GM18517 (cell line): ENCODE data around the gene GRPEL1.

Source experiments
- ATAC-seq: cut with Tn5 transposase; IDR thresholded peaks from one replicate; pipeline ENCODE4 v1.9.1; 2021; ENCODE audit warnings: mild to moderate bottlenecking, moderate library complexity; ENCODE audit not compliant: unreplicated experiment

GRPEL1 gene

DNA sequence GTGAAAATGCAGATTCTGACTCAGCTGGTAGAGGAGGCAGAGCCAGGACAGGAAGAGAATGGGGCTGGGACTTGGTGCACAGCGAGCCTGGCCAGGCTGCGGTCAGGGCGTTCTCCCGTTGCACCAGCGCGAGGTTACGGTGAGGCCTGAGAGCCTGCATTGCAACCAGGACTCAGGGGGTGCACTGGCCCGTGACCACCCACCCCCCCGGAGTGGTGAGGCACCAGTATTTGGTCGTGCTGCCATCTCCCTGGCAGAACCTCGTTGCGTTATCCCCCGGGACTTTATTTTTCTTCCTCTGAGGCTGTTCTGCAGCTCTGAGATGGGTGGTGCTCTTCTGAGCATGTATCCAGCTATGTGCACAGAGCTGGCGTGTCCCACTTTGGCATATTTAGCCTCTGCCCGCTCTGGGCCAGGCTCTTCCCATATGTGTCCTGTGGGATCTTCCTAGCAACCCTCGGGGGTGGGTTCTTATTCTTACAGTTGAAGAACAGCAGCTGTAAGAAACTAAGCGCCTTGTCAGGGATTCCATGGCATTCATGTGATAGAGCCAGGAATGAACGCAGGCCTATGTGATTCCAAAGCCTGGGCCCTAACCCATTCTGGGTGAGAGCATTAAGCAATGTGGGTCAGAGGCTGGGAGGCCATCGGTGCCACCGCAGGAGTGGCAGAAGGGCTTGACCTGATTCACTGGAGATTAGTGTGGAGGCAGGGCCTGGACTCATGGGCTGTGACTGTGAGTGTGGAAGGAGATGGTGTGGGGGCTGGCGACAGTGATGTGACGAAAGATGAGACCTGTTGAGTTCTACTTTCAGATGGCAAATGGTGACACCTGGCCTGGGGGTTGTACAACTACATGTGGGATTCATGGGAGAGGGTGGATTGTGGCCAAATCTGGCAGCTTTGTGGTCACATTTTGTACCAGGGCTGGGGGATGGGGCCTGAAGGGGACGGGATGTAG lies 21.6 kb downstream of the GRPEL1 start:
- ATAC-seq, result peak; percentile 32

DNA sequence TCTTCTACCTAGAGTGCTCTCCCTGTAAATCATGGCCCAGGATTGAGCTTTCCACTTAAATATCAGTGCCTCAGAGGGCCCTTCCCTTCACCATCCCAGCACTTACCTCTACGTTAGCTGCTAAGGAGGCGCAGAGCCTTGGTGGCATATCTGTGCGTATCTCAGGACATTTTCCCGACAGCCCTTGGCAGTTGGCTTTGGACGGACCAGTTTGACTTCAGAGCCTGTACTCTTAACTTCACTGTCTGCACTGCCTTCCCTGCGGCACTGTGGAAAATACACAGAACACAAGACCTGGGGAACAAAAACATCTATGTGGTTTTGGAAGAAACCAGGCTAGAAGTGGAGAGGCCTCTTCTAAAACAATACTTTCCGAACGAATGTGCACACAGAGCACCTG lies 22.3 kb downstream of the GRPEL1 start:
- ATAC-seq, result no peak

DNA sequence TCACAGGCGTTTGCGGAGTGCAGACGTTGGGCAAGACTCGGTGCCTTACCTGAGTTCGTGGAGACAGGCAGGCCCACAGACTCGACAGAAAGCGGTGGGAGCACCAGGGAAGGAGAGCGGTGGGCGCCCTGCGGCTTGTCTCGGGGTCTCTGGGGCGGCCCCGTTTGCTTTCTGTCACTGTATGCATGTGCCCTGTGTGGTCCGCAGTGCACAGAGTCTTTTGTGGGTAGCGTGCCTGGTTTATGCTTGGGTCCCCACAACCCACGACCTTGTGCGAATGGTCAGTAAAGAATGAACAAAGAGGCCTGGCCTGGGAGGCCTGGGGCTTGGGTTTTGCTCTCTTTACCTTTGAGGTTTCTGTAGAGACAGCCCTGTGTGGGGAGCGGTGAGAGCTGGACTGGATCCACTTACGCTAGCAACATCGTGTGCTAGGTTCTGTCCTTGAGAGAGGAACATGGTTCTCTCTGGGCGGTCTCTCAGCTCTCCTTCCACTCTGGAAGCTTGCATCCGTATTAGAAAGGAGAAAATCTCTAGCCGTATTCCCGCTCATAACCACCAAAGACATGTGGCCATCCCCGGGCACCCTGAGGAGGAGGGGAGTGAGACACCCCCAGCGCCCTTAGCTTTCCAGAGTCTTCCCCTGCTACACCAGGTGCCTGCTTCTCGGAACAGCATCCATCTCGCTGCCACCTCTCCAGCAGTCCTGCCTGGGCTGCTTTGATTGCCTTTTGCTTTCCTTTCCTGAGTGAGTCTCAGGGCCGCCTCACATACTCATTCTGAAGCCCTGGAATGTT lies 23.5 kb downstream of the GRPEL1 start:
- no peak for ATAC-seq

DNA sequence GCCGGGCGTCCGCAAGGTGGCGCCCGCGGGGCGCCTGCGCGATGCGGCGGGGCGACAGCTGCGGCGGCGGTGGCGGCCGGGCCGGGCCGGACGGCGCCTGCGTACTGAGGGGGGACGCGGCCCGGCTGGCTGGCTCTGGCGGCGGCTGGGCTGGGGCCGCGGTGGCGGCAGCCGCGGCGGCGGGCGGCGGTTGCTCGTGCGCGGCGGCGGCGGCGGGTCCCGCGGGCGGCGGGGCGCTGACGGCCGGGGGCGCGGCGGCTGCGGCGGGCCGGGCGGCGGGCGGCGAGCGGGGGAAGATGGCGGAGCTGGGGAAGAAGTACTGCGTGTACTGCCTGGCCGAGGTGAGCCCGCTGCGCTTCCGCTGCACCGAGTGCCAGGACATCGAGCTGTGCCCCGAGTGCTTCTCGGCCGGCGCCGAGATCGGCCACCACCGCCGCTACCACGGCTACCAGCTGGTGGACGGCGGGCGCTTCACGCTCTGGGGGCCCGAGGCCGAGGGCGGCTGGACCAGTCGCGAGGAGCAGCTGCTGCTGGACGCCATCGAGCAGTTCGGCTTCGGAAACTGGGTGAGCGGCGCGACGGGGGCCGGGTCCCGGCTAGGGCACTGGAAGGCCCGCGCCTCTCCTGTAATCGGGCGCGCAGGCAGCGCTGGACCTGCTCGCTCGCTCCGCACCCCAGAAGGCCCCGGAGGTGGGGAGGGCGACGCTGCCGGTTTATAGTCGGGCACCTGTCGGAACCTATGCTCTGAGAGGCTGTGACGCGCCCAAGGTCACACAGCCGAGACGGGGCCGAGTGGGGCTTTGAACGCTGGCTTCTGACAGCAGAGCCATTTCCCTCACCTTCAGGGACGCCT lies 24.4 kb downstream of the GRPEL1 start, which contains the start of gene TADA2B:
TSS of gene TADA2B (plus strand) at position 89 of the 853 bp plus-strand sequence. CDS start at position 297, 208 bp downstream.
- peak; percentile 28 for ATAC-seq

DNA sequence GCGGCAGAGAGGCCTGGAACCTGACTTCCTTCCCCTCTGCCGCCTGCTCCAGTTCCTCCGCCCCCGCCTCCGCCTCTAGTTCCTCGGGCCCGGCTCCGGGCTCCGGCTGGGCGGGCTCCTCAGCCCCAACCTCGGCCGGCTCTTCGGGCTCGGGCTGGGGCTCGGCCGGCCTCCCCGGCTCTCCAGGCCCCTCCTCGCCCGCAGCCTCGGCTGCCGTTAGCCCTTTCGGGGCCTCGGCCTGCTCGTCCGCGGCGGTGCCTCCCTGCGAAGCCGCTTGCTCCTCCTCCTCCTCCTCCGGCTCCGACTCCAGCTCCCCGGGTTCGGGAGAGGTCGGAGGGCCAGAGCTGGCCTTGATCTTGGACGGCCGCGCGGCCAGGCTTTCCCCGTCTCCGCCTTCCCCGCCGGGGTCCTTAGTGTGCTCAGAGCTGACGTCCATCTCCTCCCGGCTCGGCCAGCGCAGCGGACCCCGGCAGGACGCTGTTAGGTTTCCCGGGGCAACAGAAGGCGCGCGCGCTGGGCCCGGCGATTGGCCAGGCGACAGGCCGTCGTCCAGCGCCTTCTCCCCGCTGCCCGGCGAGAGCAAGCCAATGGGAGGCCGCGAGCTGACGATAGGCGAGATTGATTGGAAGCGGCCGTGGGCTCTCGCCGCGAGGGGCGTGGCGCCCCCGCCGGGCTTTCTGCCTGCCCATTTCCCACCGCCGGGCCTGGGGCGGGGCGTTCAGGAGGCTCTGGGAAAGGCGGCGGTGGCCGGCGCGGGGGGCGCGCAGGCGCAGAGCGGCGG lies 25.2 kb downstream of the GRPEL1 start:
- peak; percentile 73 for ATAC-seq

DNA sequence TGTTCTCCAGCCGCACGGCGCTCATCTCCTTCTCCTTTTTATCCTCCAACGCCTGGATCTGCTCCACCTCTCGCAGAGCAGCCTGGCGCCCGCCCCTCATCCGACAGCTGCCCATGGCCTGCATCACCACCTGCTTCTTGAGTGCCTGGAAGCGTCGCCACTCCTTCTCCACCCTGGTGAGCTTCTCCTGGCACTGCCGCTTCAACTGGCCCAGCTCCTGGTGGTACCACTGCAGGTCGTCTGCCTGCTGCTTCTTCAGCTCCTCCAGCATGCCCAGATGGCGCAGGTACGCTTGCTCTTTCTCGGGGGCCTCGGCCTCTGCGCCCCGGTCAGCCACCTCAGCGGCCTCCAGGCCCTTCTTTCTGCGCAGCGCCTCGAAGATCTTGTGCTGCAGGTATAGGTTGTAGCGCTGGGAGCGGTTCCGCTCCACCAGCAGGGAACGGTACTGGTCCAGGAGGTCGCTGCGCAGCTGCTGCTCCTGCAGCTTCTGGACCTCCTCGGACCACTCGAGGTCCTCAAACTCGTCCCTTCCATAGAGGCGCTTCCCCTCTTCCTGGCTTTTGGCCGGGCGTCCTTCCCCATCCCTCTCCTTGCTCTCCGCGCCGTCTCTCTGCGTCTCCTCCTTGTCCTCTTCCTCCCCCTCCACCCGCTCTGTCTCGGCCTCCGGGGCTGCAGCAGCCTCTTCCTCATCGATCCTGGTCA lies 25.9 kb downstream of the GRPEL1 start:
- ATAC-seq, result no peak

DNA sequence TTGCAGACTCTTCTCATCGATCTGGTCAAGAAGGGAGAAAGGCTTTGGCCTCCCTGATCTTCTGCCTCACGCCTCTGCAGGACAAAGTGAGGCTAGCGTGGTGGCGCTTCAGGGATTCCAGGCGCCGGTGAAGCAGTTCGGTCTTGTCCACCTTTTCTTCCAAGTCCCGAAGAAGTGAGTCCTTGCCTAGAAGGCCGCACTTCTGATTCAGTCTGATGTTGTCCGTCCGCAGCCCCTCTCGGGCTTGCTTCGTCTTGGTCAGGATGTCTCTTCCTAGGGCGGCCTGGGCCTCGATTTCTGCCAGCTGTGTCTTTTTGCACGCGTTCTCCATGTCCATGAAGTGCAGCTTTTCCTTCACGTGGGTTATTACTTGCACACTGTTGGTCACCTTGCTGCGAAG lies 26.6 kb downstream of the GRPEL1 start:
- ATAC-seq, result no peak

DNA sequence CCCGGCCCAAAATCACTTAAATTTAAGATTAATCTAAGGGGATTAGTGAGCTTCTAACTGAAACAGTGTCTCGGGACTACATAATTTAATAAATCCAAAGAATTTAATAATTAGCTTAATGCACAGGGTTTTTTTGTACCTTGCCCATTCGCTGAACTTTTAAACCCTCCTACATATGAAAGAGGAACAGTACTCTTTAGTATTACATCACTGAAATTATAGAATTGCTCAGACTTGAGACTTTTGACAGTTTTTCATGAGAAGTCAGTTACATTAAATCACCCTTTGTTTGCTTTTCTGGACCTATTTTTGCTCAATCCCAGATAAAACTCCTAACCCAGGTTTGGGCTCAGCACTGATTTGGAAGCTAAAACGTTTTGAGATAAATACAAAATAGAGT lies 27.1 kb downstream of the GRPEL1 start:
- no peak for ATAC-seq

DNA sequence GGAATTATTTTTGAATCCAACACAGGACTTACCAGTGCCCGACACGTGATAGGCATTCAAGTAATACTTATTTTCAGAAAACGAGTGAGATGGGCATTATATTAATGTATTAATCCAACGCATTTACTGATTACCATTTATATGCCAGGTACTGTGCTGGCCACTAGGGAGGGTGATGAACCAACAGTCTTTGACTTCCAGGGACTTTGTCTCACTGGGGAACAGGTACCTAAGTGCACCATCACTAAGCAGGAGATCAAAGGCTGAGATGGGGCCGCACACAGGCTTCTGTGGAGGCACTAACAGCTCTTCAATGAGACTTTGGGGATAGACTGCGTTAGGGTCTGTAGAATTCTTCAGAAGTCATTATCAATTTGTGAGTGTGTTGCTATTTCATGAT lies 30.4 kb downstream of the GRPEL1 start:
- ATAC-seq, result no peak

DNA sequence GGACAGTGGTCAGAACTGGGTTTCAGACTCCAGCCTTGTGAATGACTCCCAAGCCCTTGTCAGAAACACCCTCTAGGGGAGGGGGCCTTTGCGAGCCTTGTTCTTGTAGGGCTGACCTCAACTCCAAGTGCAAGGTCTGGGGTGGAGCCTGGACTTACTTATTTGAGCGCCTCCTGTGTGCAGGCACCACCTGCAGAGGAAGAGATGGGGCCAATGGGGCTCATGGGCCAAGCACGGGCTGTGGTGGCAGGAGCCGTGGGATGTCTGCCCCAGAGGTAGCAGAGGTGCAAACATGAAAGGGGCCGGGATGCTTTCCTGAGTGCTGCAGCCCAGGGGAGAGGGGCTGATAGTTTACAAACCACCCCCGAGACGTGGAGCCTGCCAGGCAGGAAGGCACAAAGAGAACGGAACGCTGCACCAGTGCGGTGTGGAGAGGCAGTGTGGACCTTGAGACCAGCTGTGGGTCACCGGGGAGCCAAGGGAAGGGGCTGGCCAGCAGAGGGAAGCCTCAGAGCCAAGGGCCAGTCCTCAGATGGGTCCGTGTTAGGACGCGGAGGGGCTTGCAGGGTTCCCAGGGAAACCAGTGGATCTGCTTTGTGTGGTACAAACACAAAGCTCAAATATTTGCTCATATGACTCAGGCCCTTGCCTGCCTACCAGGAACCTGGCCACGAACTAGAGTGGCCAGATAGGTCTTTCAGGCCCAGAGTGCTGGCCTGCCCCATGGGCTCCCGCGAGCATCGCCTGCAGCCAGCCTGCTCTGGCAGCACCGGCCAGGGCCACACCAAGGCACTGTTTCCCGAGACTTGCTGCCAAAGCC lies 33.4 kb downstream of the GRPEL1 start:
- ATAC-seq, result no peak

DNA sequence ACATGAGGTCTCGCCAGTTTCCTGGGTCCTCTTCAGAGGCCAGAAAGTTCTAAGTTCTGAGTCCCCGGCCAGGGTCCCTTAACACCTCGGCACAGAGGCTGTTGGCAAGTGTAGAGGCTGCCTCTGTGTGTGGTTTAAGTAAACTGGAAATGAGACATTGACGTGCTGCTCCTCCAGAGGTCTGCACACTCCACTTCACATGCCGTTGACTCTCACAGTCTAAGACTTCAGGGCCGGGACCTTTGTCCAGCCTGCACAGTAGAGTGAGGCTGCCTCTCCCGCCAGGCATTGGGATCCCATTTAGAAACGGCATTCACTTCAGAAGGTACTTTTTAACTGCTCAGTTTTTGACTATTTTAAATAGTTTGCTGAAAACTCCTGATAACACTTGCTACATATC lies 35.3 kb downstream of the GRPEL1 start:
- ATAC-seq, result no peak

DNA sequence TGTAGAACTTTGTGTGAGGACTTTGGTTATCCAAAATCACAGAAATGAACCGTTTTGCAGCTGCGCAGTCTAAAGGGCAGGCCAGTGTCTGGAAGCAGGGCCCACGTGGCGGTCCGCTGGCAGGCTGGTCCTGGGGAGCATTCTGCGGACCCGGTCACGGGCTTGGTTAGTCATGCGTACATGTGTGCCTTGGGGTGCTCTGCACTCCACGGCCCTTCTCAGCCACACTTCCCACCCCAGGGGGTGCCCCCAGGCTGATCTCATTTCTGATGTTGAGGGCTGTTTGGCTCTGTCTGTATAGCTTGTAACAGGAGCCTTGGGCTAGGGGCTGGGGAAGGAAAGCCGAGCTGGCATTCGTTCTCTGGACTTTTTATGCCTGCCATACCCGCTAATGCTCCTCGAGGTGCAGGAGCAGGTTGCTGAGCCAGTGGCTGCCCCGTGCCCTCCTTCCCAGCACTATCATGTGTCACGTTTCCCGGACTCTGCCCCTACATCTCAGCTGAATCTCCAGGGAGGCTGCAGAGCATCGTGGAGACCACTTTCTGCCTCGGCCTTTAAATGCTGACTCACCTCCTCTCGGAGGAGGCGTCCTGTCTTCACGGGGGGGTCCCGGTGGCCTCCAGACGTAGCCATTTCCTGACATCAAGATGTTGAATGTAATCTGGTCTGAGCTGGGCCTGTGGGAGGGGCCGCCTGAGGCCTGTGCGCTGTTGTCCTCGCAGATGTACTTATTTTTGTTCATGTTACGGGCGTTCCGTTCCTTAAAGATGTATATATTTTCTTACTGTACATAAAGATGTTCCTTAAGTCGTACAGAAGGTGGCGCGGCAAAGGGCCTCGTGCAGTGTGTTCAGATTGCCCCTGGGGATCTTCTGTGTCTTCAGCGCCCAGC lies 36.1 kb downstream of the GRPEL1 start:
- no peak for ATAC-seq

DNA sequence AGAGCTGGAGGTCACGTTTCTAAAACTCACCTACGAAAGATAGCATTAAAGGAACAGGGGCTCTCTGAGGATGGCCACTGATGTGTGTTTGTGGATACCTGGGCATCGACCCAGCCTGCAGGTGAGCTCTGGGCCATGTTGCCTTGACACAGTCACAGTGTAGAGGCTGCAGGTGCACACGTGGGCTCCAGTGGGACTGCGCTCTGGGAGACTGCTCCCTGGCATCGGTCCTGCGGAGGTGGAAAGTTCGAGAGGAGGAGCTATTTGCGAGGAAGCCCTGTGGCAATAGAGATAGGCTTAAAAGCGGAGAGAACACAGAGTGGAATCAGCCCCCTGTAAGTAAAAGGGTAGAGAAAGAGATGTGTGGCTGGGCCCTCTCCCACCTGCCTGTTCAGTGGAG lies 37.0 kb downstream of the GRPEL1 start:
- ATAC-seq, result no peak

DNA sequence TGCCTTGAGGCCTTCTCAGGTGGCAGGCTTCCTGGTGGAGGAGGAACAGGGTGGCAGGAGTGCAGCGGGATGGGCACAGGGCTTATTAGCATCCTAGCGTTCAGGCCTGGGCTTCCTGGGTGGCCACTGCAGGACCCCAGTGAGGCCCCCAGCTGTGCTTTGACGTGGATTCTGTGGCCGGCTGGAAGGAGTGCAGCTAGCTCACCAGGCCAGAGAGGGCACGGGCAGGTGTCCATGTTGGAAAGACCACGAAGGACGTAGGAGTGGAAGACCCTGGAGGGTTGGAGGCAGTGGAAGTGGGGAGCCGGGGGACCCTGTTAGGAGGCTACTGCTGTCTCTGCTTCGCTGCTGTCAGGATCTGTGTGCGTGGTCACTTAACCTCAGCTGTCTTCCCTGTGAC lies 37.9 kb downstream of the GRPEL1 start:
- ATAC-seq, result no peak

DNA sequence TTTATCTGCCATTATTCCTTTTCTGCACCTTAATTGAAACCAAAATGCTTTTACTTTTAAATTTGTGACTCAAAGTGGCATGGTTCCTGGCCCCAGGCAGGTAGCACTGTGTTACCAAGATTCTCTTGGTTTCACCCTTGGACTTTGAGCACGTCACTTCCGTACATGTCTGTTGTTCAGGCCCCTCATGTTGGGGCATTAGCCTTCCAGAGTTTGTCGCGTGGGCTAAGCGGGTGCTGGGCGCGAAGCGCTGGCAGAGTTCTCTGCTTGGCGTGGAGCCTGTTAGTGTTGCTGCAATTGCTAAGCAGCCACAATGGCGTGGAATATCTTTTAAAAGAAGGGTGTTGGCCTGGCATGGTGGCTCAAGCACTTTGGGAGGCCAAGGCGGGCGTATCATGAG lies 38.7 kb downstream of the GRPEL1 start:
- ATAC-seq, result no peak

DNA sequence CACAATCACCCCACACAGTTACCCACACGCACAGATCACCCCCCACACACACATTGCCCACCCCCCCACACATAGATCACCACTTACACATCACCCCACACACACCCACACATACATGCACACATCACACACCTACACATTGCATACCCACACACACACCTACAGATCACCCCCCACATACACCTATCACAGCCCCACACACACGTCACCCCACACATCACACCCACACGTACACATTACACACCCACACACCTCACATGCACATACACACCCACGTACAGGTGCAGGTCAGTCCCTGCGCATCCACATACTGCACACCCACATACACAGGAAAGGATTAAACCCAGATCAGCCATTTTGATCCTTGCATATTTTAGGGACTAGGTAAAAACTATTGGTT lies 40.0 kb downstream of the GRPEL1 start:
- ATAC-seq, result no peak

DNA sequence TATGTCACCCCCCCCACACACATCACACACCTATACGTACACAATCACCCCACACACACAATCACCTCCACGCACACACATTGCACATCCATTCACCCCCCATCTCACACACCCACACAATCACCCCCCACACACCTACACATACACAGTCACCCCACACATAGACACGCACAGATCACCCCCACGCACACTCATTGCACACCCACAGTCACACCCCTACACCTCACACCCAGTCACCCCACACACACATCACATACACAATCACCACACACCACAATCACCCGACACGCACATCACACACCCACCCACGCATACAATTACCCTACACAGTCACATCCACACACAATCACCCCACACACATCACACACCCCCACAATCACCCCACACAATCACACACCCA lies 40.6 kb downstream of the GRPEL1 start:
- ATAC-seq, result no peak

DNA sequence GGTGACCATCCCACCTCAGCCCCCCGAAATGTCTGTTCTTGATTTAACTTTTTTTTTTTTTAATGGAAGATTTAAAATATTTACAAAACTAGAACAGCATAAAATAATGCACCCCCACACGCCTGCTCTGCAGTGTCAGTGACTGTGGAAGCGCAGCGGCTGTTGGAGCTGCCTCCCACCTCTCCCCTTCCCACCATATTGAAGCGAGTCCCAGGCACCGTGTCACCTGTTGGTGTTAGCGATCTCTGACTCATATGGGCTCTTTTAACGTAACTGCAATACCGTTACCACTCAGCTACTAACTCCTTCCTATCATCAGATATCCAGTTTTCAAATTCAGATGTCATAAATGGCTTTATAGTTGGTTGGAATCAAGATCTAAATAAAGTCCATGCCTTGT lies 41.8 kb downstream of the GRPEL1 start:
- ATAC-seq, result no peak
